Liver (tissue), 9 donors: ENCODE data around the gene MED12L. TPM values are rescaled to one million over a fixed set of nuclear protein-coding genes. Genes with fewer than 3 reads are reported as not detected.

ENCODE experiments used
- DNase-seq: peaks from one replicate; pipeline ENCODE4 v3.0.0-alpha.2; 2017; ENCODE audit warnings: low spot score
- H3K27ac ChIP-seq, 2 donors: one replicate each; pipeline ENCODE4 v1.7.0; 2013; ENCODE audit warnings: inconsistent platforms in 2 of 2, low read length in 2 of 2, control low read depth in 1 of 2, low read depth in 1 of 2, mild to moderate bottlenecking in 1 of 2
- H3K27me3 ChIP-seq, 4 donors: one replicate each; pipeline versions ENCODE4 v1.6.1 to v1.7.0; 2013; ENCODE audit warnings: low read length in 3 of 4, inconsistent platforms in 1 of 4, mild to moderate bottlenecking in 1 of 4, moderate library complexity in 1 of 4; ENCODE audit not compliant: control insufficient read depth in 4 of 4, insufficient read depth in 4 of 4
- H3K36me3 ChIP-seq, 4 donors: one replicate each; pipeline versions ENCODE4 v1.6.1 to v1.7.0; 2013; ENCODE audit warnings: low read length in 3 of 4, mild to moderate bottlenecking in 3 of 4, low read depth in 1 of 4, moderate library complexity in 1 of 4; ENCODE audit not compliant: control insufficient read depth in 4 of 4, insufficient read depth in 3 of 4
- H3K4me1 ChIP-seq, 4 donors: one replicate each; pipeline versions ENCODE4 v1.6.1 to v1.7.0; 2013; ENCODE audit warnings: low read length in 3 of 4, mild to moderate bottlenecking in 3 of 4, moderate library complexity in 1 of 4; ENCODE audit not compliant: control insufficient read depth in 4 of 4, insufficient read depth in 4 of 4
- H3K4me3 ChIP-seq, 3 donors: one replicate each; pipeline versions ENCODE4 v1.6.1 to v1.7.0; 2013; ENCODE audit warnings: low read length in 3 of 3, control low read depth in 1 of 3, low read depth in 1 of 3, mild to moderate bottlenecking in 1 of 3
- H3K9ac ChIP-seq, 2 donors: one replicate each; pipeline ENCODE4 v1.7.0; 2013; ENCODE audit warnings: low read length in 2 of 2, mild to moderate bottlenecking in 2 of 2, moderate library complexity in 2 of 2, control low read depth in 1 of 2, low read depth in 1 of 2
- H3K9me3 ChIP-seq, 4 donors: one replicate each; pipeline versions ENCODE4 v1.6.1 to v1.7.0; 2013; ENCODE audit warnings: low read length in 3 of 4; ENCODE audit not compliant: control insufficient read depth in 4 of 4
- ATF3 ChIP-seq: IDR thresholded peaks from 2 replicates; pipeline ENCODE4 v1.6.1; 2016; ENCODE audit warnings: antibody characterized with exemption
- CTCF ChIP-seq: fragments of 150-350 bp; IDR thresholded peaks from 2 replicates; pipeline ENCODE4 v1.5.1; 2017; ENCODE audit warnings: improper control_type of control experiment, low read depth, low read length; ENCODE audit not compliant: missing input control
- EGR1 ChIP-seq, 2 donors: IDR thresholded peaks; 2 replicates each; pipeline ENCODE4 v1.6.1; 2016 to 2018; ENCODE audit warnings: antibody characterized with exemption in 2 of 2, low read depth in 2 of 2
- FOXA1 ChIP-seq: IDR thresholded peaks from 2 replicates; pipeline ENCODE4 v1.6.1; 2016; ENCODE audit warnings: antibody characterized with exemption
- GABPA ChIP-seq, 2 donors: IDR thresholded peaks in 1 of 2; conservative IDR thresholded peaks in 1 of 2; 2 replicates each; pipeline ENCODE4 v1.6.1; 2016; ENCODE audit warnings: antibody characterized with exemption in 2 of 2, mild to moderate bottlenecking in 1 of 2, moderate library complexity in 1 of 2
- HNF4A ChIP-seq, 2 donors: conservative IDR thresholded peaks; 2 replicates each; pipeline ENCODE4 v1.6.1; 2016; ENCODE audit warnings: antibody characterized with exemption in 2 of 2, mild to moderate bottlenecking in 2 of 2
- HNF4G ChIP-seq: IDR thresholded peaks from 2 replicates; pipeline ENCODE4 v1.6.1; 2016; ENCODE audit warnings: antibody characterized with exemption
- JUND ChIP-seq, 2 donors: IDR thresholded peaks; 2 replicates each; pipeline ENCODE4 v1.6.1; 2016; ENCODE audit warnings: antibody characterized with exemption in 2 of 2
- NR2F2 ChIP-seq: IDR thresholded peaks from 2 replicates; pipeline ENCODE4 v1.6.1; 2016; ENCODE audit warnings: antibody characterized with exemption
- RAD21 ChIP-seq, 2 donors: IDR thresholded peaks; 2 replicates each; pipeline ENCODE4 v1.6.1; 2016; ENCODE audit warnings: antibody characterized with exemption in 2 of 2, mild to moderate bottlenecking in 2 of 2
- RXRA ChIP-seq, 2 donors: IDR thresholded peaks; 2 replicates each; pipeline ENCODE4 v1.6.1; 2017 to 2018; ENCODE audit warnings: antibody characterized with exemption in 2 of 2, mild to moderate bottlenecking in 1 of 2
- SP1 ChIP-seq: IDR thresholded peaks from 2 replicates; pipeline ENCODE4 v1.6.1; 2018; ENCODE audit warnings: antibody characterized with exemption, mild to moderate bottlenecking
- TAF1 ChIP-seq: conservative IDR thresholded peaks from 2 replicates; pipeline ENCODE4 v1.6.1; 2016; ENCODE audit warnings: antibody characterized with exemption, mild to moderate bottlenecking
- YY1 ChIP-seq: IDR thresholded peaks from 2 replicates; pipeline ENCODE4 v1.6.1; 2016; ENCODE audit warnings: antibody characterized with exemption, mild to moderate bottlenecking
- ZBTB33 ChIP-seq: IDR thresholded peaks from 2 replicates; pipeline ENCODE4 v1.6.1; 2016; ENCODE audit warnings: antibody characterized with exemption
- WGBS: extraction: QIAGEN DNeasy Blood & Tissue Kit; methylation state at CpG from one replicate; pipeline ENCODE4 v1.1.7; 2013; 5-methylcytosine and 5-hydroxymethylcytosine counted together
- polyA plus RNA-seq, 2 donors: library from polyadenylated mRNA; stranded (reverse) in 1 of 2; unstranded in 1 of 2; fragments of 200-250 nt in 1 of 2; fragments of >200 nt in 1 of 2; fragmentation: Nextera tagmentation in 1 of 2; extraction: Ambion mirVana in 1 of 2; gene quantifications; one replicate each; pipeline versions ENCODE4 v1.2.1 to v1.2.3, GENCODE V29; 2013 to 2015
- total RNA-seq, 2 donors: library from RNA; depleted of rRNA; stranded (reverse); fragments of >200 nt; gene quantifications; one replicate each; pipeline ENCODE4 v1.2.3, GENCODE V29; 2014
- TF ChIP-seq, protein P1 (sequence below): IDR thresholded peaks from 2 replicates; pipeline ENCODE4 v1.6.1; 2016; ENCODE audit warnings: antibody characterized with exemption, mild to moderate bottlenecking
- TF ChIP-seq, protein P2 (sequence below): IDR thresholded peaks from 2 replicates; pipeline ENCODE4 v1.6.1; 2016; ENCODE audit warnings: antibody characterized with exemption
- donor health status: healthy.
- donor health status: healthy.
- donor health status: healthy.
- donor health status: healthy.
- donor health status: healthy.

The MED12L gene
- total and polyA plus RNA-seq, 4 donors: 0.02 to 2.1 (median 0.49) TPM

- Histone ChIP-seq H3K27ac (no peak overlapping the region), H3K9me3 (no peaks in the 10 kb centered on the region), H3K4me1 (no peaks in the 10 kb centered on the region), H3K9ac (no peak overlapping the region), H3K4me3 (no peak overlapping the region), H3K36me3 (no peaks in the 10 kb centered on the region), H3K27me3 (no peaks in the 10 kb centered on the region)
- DNase-seq: no peak
- WGBS: 90% methylated on average over 6 of the region's 6 CpGs
- TF ChIP-seq NR2F2 (no peak), FOXA1 (no peak), RAD21 (IDR thresholded peaks at IDR 0.05) (no peak), HNF4G (no peak), HNF4A (conservative IDR thresholded peaks at IDR 0.05) (no peak), JUND (IDR thresholded peaks at IDR 0.05) (no peak), ATF3 (no peak), TAF1 (no peak)
- TF ChIP-seq, protein P1, sequence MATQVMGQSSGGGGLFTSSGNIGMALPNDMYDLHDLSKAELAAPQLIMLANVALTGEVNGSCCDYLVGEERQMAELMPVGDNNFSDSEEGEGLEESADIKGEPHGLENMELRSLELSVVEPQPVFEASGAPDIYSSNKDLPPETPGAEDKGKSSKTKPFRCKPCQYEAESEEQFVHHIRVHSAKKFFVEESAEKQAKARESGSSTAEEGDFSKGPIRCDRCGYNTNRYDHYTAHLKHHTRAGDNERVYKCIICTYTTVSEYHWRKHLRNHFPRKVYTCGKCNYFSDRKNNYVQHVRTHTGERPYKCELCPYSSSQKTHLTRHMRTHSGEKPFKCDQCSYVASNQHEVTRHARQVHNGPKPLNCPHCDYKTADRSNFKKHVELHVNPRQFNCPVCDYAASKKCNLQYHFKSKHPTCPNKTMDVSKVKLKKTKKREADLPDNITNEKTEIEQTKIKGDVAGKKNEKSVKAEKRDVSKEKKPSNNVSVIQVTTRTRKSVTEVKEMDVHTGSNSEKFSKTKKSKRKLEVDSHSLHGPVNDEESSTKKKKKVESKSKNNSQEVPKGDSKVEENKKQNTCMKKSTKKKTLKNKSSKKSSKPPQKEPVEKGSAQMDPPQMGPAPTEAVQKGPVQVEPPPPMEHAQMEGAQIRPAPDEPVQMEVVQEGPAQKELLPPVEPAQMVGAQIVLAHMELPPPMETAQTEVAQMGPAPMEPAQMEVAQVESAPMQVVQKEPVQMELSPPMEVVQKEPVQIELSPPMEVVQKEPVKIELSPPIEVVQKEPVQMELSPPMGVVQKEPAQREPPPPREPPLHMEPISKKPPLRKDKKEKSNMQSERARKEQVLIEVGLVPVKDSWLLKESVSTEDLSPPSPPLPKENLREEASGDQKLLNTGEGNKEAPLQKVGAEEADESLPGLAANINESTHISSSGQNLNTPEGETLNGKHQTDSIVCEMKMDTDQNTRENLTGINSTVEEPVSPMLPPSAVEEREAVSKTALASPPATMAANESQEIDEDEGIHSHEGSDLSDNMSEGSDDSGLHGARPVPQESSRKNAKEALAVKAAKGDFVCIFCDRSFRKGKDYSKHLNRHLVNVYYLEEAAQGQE: no peak
Measured at GRCh38 chr3:151234825-151235224, 149.4 kb downstream of the MED12L start.

DNA sequence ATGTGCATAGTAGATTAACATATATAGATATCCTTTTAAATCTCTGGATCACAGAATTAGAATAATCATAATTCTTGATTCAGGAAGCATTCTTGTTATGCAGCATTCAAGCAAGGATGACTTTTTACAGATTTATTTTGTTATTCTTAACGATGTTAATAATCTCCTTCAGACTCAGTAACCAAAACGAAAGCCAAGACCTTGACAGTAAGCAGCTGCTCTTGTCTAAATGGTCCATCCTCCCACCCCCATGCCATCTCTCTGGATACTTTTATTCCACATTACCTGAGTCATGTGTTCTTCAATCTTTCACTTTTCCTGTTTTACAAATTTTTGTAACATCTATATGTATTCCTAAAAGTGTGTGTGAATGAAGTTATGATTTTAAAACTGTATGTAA is 150.9 kb downstream of the MED12L start:
- 78% methylated on average over 2 of the region's 2 CpGs for WGBS
- TF ChIP-seq CTCF (no peak), SP1 (no peak), NR2F2 (no peak), ZBTB33 (no peak), GABPA (IDR thresholded peaks at IDR 0.05 in 1 of 2, conservative IDR thresholded peaks at IDR 0.05 in 1 of 2) (no peak), YY1 (no peak), HNF4G (no peak), RXRA (IDR thresholded peaks at IDR 0.05) (no peak), FOXA1 (no peak), HNF4A (conservative IDR thresholded peaks at IDR 0.05) (no peak), EGR1 (IDR thresholded peaks at IDR 0.05; ENCODE audit: low read depth in 2 of 2) (no peak)
- TF ChIP-seq, protein P2, sequence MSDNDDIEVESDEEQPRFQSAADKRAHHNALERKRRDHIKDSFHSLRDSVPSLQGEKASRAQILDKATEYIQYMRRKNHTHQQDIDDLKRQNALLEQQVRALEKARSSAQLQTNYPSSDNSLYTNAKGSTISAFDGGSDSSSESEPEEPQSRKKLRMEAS: no peak
- TF ChIP-seq, protein P1: no peak
- no peaks in the 10 kb centered on the region for H3K4me1 ChIP-seq
- no peaks in the 10 kb centered on the region for H3K36me3 ChIP-seq
- H3K4me3 ChIP-seq: no peak overlapping the region
- no peaks in the 10 kb centered on the region for H3K9me3 ChIP-seq
- H3K27ac ChIP-seq: no peak overlapping the region
- no peak for DNase-seq
- no peak overlapping the region for H3K9ac ChIP-seq
- no peaks in the 10 kb centered on the region for H3K27me3 ChIP-seq
